Stimulated activated CD8-positive, alpha-beta memory T cell treated with anti-CD3 and anti-CD28 coated beads, Interleukin-15, amount 100 ng/mL, for 48 hours (primary cell): Measurements from ENCODE around the gene XKR3.
"Not testable (repeated sequence)": the region's sequence is repeated elsewhere in the genome, so short reads cannot be mapped to it uniquely, and the experiment has no call there.

Experiments
- DNase-seq, 2 donors: peaks; one replicate each; pipeline ENCODE4 v3.0.0-alpha.2; 2020; ENCODE audit warnings: low read depth in 2 of 2

XKR3 gene

GRCh38 chr22:16824716-16825687, at the start of gene XKR3:
TSS of gene XKR3 (minus strand) at chr22:16825411. CDS start at chr22:16808073, 17,338 bp downstream.
- DNase-seq: no peak

GRCh38 chr22:16869640-16870039, 44.4 kb upstream of the XKR3 start:
- not testable (repeated sequence) for DNase-seq

- no peak for DNase-seq
These were observed 41.0 kb upstream of the XKR3 start for GRCh38 chr22:16866167-16866566.

- not testable (repeated sequence) for DNase-seq
These were observed 31.6 kb upstream of the XKR3 start for GRCh38 chr22:16856851-16857250.

- DNase-seq: no peak
These were observed 29.4 kb upstream of the XKR3 start for GRCh38 chr22:16854631-16855030.

GRCh38 chr22:16851268-16851996, 26.2 kb upstream of the XKR3 start:
- not testable (repeated sequence) for DNase-seq

- DNase-seq: no peak
These were observed 22.1 kb upstream of the XKR3 start for GRCh38 chr22:16847271-16847670.

- DNase-seq: no peak
These were observed 20.7 kb upstream of the XKR3 start for GRCh38 chr22:16845881-16846280.

- DNase-seq: no peak
These were observed 20.3 kb upstream of the XKR3 start for GRCh38 chr22:16845465-16845864.

- DNase-seq: no peak
These were observed 19.3 kb upstream of the XKR3 start for GRCh38 chr22:16844529-16844928.

GRCh38 chr22:16838073-16838472, 12.9 kb upstream of the XKR3 start:
- DNase-seq: no peak

GRCh38 chr22:16834971-16835370, 9.8 kb upstream of the XKR3 start:
- DNase-seq: no peak

GRCh38 chr22:16831257-16831656, 6.0 kb upstream of the XKR3 start:
- DNase-seq: no peak

- no peak for DNase-seq
These were observed 4.8 kb upstream of the XKR3 start for GRCh38 chr22:16829985-16830384.

- DNase-seq: no peak
These were observed 3.7 kb upstream of the XKR3 start for GRCh38 chr22:16828876-16829275.

- no peak for DNase-seq
These were observed 2.3 kb upstream of the XKR3 start for GRCh38 chr22:16827506-16827905.

- DNase-seq: no peak
These were observed 6.0 kb downstream of the XKR3 start for GRCh38 chr22:16819249-16819648.

- DNase-seq: no peak
These were observed 6.7 kb downstream of the XKR3 start for GRCh38 chr22:16818538-16818937.

- no peak for DNase-seq
These were observed 10.1 kb downstream of the XKR3 start for GRCh38 chr22:16815073-16815472.

GRCh38 chr22:16810188-16810802, 14.9 kb downstream of the XKR3 start:
- no peak for DNase-seq

- no peak for DNase-seq
These were observed 16.5 kb downstream of the XKR3 start for GRCh38 chr22:16808744-16809143.

- DNase-seq: no peak
These were observed 18.1 kb downstream of the XKR3 start for GRCh38 chr22:16807109-16807508.
